Activated T-helper 1 cell treated with anti-CD3 and anti-CD28 coated beads, Interleukin-2, amount 50 U/mL, for 16 hours (primary cell): ENCODE results near the gene RSPH1.

Source experiments
- DNase-seq, 2 donors: peaks; one replicate each; pipeline ENCODE4 v3.0.0-alpha.2; 2020; ENCODE audit warnings: low read depth in 1 of 2, low spot score in 1 of 2

RSPH1 gene

DNA sequence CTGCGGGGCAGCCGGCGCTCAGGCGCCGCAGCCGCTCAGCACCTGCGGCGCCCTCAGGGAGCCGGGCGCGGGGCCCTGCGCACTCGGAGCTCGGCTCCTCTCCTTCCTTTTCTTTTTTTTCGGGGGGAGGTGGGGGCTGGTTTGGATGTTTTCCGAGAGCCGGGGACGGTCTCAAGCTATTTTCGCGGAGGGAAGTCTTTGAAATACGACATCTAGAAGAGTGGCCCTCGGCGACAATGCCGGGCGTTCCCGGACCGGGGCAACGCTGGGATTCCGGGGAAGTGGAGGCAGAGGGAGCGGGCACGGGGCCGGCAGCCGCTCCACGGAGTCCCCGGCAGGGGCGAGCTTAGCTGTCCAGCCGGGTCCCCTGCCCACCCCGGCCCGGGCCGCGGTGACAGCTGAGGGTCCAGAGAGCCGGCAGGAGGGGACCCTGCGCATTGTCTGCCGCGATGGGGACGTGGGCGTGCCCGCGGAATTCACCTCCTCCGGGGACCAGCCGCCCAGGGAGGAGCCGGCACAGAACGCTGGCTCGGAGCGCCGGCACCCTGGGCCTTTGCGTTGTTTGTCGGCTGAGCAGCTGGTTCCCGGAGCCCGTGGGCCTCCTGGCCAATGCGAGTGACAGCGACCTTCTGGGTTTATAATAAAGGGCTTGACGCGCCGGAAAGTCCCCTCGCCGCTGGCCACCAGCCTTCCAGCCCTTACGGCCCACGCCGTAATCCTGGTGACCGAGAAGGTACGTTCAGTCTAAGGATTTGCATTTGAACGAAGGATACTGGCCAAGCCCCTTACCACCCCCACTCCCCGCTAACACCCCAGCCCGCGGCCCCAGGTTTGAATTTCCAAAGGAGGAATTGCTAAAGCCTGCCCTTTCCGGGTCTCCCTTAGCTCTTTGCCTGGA is 18.2 kb upstream of the RSPH1 start:
- DNase-seq = peak; percentile 33 to 43

DNA sequence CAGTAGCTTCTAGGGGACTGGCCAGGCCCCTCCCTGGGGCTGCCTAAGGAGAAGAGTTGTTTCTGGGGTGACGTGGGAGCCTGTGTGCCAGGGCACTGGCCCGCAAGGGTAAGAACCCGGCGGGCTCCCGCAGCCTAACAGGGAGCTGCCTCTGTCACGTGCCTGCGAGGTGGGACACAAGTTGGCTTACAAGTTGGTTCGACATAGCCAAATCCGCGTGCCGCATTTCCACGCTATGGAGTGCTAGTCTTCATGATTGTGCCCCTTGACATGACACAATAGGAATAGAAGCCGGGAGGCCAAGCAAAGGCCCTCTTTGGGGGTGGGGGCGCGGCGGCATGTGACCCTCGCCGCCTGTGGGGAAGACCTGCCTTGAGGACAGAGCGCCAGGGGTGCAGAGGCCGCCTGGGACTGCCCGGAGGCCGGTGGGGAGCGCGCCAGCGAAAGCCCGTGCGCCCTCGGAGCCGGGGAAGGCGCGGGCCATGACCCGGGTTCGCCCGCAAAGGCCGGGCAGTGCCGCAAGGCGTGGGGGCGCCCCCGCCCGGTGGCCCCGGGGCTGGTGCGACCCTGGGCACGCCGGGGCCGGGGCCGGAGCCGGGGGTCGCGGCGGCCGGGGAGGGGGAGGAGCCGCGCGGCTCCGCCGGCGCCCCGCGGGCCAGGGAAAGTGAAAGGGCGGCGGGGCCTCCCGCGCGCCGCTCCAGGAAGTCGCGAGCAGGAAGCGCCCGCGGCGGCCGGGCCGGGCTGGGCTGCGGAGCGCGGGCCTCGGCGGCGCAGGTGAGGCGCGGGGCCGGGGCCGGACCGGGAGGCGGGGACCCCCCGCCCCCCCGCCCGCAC is 17.3 kb upstream of the RSPH1 start, which contains the start of gene SLC37A1:
TSS of gene SLC37A1 (plus strand) at position 702 of the 834 bp plus-strand sequence. CDS start 4,603 bp downstream, outside the sequence.
- DNase-seq = peak in 1 of 2 donors; percentile 31

DNA sequence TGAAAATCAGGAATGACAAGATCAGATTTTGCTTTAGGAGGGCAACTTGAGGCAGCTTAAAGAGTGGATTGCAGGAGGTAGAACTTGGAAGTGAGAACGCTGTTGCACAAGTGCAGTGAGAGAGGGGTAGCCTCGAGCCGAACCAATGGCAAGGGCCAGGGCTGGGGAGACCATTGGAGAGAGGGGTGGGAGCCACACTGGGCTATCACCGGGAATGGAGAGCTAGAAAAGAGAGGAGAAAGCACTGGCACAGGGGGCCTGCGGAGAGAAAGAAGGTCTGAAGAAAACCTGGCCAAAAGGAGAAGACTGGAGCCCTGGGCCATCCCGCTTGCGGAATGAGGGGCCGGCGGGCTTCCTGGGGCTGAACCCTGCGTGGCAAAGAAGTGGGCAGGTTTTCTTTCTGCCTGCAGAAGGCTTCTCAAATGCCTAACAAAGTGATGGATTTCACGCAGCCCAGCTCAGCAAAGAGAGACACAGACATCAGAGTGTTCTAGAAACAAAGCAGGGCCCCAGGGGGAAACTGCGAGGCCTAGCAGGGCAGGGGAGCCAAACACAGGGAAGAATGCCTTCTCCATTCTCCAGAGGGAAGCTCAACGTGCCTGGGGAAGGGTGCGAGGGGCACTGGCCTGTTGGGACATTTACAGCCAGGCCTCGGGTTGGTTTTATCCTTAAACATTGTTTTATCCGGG is 16.5 kb upstream of the RSPH1 start:
- no peak for DNase-seq

DNA sequence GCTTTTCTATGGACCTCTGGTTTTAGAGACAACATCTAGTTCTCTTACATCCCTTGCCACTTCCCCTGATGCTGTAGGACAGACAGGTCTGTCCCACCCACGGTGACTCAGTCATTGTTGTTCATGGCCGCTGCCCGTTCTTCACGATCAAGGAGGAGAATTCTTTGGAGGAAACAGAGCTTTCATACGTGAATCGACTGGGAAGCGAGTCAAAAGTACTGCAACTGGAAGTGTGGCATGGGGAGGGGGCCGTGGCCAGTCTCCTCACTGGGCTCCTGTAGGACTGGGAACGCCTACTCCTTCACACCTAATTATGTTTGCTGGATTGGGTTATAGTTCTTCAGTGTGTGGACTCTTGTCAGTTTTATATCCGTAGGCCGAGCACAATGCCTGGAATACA is 13.2 kb upstream of the RSPH1 start:
- no peak for DNase-seq

DNA sequence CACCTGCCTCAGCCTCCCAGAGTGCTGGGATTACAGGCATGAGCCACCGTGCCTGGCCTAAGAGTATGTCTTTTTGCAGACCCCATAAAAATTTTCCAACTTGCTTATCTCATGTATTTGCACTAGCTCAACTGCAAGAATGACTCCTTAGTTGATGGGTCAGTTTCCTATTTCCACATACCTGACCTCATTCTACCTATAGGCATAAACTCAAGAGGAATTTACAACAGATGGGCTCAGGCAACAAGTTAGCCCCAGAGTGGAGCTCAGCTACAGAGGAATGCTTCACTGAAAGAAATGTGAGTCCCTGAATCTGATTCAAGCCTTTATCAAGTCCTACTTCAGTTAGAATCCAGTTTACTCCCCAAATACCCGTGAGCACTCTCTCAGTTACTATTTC is 12.3 kb upstream of the RSPH1 start:
- no peak for DNase-seq

DNA sequence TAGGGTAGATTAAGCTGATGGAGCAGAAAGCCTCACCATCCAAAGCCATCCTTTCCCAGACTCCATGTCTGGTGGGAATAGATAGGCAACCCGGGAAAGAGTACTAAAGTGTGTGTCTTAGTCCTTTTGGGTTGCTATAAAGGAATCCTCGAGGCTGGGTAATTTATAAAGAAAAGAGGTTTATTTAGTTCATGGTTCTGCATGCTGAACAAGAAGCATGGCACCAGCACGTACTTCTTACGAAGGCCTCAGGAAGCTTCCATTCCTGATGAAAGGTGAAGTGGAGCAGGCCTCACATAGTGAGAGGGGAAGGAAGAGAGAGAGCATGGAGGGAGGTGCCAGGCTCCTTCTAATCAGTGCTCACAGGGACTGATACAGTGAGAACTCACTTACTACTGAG is 11.4 kb upstream of the RSPH1 start:
- DNase-seq = no peak

DNA sequence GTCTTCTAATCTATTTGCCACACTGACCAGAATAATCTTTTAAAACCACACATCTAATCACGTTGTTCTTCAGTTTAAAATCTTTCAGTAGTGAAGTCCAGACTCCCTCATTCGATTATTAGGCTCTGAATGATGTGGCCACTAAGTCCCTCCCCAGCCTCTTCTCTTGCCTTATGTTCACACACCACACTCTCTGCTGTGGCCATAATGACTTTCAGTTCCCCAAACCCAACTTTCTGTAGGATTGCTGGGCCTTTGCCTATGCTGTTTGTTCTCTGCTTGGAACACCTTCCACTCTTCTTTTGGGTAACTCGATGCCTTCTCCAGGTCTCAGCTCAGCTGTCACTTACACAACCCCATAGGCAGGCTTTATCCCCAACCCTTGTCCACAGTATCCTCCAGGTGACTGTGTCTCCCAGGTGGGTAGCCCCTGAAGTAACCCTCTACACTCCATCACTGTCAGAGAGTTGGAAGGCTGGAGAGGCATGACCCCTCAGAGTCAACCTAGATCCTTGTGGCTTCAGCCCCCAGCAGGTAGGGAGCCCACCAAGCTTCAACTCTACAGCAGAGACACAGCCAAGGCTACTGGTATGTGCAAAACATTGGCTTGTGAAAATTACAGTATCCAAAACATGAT is 9.2 kb upstream of the RSPH1 start:
- no peak for DNase-seq

DNA sequence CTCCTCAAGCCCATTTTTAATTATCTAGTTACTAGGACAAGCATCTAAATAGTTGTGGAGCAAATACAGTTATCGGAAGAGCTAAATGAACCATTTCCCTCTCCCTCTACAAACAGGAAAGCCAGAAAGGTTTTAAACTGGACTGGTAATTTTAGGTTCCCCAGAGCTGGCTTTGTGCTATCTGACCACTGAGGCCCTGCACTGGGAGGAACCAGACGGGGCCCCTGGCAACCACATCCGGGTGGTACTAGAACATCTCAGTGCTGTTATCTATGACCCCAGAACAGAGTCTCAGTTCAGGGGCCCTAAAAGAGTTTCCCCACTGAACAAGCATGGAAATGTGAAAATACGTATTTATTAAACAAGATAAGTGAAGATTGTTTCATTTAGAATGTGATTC is 7.7 kb upstream of the RSPH1 start:
- no peak for DNase-seq

DNA sequence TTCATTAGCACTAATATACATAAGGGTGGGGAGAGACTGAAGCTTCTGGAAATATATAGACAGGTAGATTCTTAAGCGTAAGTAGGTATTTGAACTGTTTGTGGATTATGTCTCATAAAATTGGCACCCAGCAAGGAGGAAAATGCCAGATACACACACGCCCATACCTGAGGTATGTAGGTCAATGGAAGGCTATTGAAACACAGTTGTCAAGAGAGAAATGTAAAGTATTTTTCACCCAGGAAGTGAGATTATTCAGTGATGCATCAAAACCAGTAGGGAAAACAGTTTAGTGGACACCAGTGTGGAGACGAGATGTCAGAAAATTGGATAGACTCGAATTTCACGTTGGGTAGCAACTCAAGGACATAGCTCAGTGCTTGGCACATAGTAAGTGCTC is 4.7 kb upstream of the RSPH1 start:
- DNase-seq = no peak

DNA sequence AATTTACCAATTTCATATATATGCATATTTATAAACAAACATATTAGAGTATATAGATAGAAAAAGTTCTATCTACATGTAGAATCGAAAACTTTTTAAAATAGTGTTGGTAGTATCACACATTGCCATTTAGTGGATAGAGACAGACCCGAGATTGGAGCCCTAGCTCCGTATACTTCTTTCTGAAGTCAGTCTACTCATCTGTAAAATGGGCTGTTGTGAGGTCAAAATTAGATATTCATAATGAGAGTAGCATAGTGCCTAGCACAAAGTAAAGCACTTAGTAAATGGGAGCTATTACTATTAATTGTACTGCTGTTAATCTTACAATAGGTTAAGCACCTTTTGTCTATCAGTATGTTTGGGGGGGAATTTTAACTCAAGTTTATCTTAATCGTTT is 4.2 kb upstream of the RSPH1 start:
- no peak for DNase-seq

DNA sequence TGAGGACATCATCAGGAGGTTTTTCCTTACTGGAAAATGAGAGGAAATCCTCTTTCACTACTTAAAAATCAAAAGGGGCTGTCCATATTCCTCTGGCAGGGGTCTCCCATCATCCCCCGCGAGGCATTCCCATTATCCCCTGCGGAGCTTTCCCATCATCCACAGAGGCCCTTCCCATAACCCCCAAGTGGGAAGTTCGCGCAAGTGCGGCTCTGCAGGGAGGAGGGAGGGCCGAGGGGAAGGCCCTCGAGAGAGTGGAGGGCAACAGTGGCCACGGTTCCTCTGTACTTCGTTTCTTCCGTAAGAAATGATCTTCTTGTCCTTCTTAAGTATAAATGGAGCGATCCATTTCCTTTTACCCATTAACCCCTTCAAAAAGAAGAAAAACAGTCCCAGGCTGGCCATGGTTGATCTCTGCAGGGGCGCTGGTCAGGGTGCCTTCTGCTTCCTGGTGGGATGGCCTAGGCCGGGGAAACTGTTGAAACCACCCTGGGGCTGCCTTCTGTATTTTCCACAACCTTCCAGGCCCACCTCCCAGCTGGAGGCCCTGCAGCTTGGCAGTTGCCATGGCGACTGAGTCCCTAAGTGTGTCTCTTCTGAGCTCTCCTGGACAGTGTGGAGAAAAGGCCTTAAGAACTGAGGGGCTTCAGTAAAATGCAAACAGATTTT is 3.6 kb upstream of the RSPH1 start:
- DNase-seq = no peak

DNA sequence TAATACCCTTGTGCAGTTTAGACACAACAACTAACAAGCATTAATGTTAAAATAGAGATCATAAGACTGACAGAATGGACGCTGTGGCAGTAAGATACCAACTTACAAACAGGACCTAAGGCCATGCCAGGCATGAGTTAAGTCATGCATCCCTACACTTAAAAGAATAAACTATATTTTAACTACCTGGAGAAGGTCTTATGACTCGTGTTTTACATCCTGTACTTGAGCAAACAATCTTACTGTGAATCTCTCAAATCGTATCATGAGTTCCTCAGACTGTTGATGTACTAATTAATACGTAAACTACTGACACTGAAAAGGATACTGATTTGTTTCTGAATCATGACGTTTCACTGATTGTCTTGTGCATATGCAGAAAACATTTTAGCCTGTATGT is 2.0 kb upstream of the RSPH1 start:
- no peak for DNase-seq

DNA sequence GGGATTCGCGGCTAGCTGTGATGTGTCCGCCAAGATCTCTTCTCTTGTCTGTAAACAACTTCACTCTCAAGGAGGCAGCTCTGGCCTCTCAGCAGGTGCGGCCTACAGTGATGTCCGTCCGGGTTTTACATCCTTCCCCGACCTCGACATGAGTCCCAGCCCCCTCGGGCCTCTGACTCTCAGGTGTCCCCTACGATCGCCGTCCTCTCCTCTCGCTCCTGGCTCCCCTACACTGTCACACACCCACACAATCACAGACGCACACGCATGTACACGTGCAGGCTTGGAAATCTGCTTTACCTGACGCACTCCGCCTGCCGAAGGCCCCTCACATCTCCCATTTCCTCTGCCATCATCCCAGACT is 797 bp upstream of the RSPH1 start:
- no peak for DNase-seq

DNA sequence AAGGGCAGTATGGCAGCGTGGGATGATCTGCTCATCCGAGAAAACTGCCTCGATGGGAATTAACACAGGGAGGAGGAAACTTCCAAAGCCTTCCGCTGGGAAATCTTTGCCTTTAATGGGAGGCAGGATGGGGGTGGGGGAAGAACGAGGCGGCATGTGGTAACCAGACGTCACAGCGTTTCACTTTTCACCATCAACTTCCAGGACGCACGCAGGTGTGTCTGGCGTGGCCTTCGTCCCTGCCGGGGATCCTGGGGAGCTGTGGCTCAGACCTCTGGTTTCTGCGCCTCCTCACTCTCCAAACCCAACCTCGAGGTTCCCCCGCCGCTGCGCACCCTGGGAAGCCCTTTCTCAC is 282 bp downstream of the RSPH1 start:
- DNase-seq = no peak

DNA sequence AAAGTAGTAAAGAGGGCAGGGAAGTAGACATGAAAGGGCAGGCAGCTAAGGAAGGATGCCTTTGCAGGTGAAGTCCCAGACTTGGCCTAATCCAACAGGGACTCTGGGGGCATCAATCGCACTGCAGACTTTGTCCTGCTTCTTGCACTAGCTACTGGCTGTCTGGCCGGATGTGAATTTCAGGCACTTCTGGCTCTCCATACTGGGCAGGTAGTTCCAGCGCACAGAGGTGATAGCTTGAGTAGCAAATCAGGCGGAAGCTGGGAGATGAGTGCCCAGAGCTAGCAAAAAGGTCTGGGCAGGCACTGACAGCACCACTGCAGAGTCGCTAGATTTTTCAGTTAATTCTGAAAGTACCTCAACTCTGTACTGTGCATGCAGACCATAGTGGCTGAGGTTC is 997 bp downstream of the RSPH1 start:
- no peak for DNase-seq

DNA sequence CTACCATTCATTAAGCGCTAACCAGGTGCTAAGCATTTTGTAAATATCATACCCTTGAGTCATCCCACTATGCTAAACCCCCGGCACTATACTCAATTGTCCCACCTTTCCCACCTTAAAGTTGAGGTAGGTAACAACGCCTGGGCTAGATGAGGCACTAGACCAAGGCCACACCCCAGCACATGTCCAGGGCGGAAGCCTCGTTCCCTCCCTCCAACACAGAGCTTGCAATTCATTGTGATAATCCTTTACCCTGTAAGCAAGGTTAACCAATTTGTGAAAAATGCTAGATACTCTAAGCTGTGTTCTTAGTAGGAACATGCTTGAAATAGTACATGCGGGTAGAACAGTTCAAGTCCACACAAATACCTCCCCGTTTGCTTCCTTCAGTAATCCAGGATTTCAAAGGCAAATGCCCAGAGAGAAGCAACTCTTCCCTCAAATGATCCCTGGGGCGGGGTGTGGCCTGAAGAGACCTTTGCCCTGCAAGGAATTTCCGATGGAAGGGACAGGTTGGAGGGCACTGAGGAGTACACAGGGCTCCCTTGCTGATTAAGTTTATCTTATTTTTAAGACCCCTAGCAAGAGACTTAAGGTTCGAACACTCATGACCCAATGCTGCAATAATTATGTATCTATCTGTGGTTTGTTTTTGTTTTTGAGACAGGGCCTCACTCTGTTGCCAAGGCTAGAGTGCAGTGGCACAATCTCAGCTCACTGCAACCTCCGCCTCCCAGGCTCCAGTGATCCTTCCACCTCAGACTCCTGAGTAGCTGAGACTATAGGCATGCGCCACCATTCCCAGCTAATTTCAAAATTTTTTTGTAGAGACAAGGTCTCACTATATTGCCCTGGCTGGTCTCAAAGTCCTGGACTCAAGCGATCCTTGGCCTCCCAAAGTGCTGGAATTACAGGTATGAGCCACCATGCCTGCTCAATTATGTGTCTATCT is 2.6 kb downstream of the RSPH1 start:
- DNase-seq = no peak

DNA sequence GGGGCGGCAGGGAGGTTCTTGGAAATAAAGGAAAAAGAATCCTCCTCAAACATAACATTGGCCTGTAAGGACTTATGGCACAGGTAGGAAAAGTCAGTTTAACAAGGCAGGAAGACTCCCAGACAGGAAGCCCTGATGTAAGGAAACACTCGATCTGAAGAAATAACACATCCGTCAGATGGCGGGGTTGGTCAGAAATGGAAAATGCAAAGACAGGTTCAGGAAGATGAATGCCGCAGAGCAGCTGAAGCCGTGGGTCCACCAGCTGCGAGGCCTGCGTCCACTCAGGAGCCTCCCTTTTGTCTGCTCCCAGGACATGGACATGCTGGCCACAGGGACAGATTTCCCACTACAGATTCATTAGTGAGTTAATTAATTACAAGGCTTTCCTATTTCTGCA is 3.8 kb downstream of the RSPH1 start:
- DNase-seq = no peak

DNA sequence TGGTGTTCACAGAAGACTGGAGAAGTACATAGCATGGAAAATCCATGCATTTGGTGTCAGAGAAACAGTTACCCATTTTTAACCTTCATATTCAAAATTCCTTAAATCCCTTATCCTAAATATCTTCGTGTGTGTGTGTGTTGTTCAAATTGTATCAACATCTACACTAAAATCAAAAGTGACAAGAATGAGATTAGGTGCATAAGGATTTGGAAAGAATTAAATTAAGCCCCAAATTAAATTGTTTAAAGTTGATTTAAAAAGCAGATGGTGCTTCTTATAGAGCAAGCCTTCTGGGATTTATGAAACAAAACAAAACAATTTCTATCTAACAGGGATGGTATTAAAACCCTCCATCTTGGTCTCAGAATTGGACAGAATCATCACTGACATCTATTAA is 4.7 kb downstream of the RSPH1 start:
- DNase-seq = no peak

DNA sequence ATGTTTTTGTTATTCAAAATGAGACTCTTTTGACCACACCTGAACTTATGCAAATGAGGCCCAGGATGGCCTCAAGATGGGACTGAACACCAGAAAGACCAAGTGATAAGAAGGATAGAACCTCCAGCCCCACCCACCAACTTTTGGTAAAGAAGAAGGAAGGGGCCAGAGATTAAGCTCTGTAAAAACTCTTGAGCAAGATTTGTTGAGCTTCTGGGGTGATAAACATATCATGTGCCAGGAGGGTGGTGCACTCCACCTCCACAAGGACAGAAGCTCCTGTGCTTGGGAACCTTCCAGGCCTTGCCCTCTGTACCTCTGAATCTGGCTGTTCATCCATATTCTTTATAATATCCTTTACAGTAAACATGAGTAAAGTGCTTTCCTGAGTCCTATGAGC is 5.3 kb downstream of the RSPH1 start:
- DNase-seq = no peak

DNA sequence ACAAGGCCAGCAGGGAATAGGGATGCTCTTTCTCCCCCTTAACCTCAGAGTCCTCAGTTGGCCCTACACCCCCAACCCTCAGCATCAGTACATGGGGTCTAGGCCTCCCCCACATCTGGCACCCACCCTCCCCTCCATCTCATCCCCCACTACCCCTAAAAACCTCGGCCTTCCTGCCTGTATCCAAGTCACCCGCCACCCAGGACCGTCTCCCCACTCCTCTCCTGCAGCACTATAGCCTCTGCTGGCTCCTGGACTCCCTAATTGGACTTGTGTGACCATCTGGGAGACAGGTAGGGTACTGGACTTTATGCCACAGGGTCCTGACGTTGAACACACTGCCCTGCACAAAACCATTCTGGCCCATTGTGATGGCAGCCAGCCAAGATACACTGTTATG is 6.0 kb downstream of the RSPH1 start:
- DNase-seq = no peak
